ENCODE measurements around the gene DCAF8. TPM values are rescaled to one million over a fixed set of nuclear protein-coding genes. Genes with fewer than 3 reads are reported as not detected.

Gene DCAF8
- total RNA-seq, result 88.4 to 130 TPM (median 93.7 TPM) in 3 replicates
- long read RNA-seq, full-length matches to known transcripts, result 46 of 116 reads
- long read RNA-seq, partial matches to known transcripts, result 9 of 116 reads
- long read RNA-seq, other reads (novel, unspliced or antisense), result 61 of 116 reads

- peaks cover 2% of the 10 kb centered on the region for H3K27me3 Mint-ChIP-seq (ENCODE audit: low read depth)
- peak; percentile 27 for TF ChIP-seq CTCF (IDR thresholded peaks at IDR 0.05)
Measured at GRCh38 chr1:160261893-160262794, at the start of gene DCAF8. DCAF8 (minus strand) TSS chr1:160262549; CDS start chr1:160244008, 18,541 bp downstream.

GRCh38 chr1:160309571-160309970, 47.2 kb upstream of the DCAF8 start:
- H3K27ac Mint-ChIP-seq (ENCODE audit: unreplicated experiment), result peak overlapping the region; percentile 83
- H3K36me3 Mint-ChIP-seq (ENCODE audit: low read depth), result peaks cover 61% of the 10 kb centered on the region
- no peak overlapping the region for H3K4me3 Mint-ChIP-seq (ENCODE audit: unreplicated experiment)
- H3K9me3 Mint-ChIP-seq (ENCODE audit: low read depth), result no peaks in the 10 kb centered on the region
- no peaks in the 10 kb centered on the region for H3K27me3 Mint-ChIP-seq (ENCODE audit: low read depth)
- no peak for TF ChIP-seq CTCF (IDR thresholded peaks at IDR 0.05)
- DNase-seq (ENCODE audit: low spot score), result no peak
- H3K4me1 Mint-ChIP-seq (ENCODE audit: low read depth), result peaks cover 8% of the 10 kb centered on the region

More at GRCh38 chr1:160261893-160262794, at the start of gene DCAF8:
- H3K4me3 Mint-ChIP-seq (ENCODE audit: unreplicated experiment), result peak within 1 kb of the TSS; percentile 97
- H3K36me3 Mint-ChIP-seq (ENCODE audit: low read depth), result no peaks in the 10 kb centered on the region
- peaks cover 53% of the 10 kb centered on the region for H3K4me1 Mint-ChIP-seq (ENCODE audit: low read depth)
- DNase-seq (ENCODE audit: low spot score), result peak; percentile 99
- H3K9me3 Mint-ChIP-seq (ENCODE audit: low read depth), result no peaks in the 10 kb centered on the region
- peak within 1 kb of the TSS; percentile 95 for H3K27ac Mint-ChIP-seq (ENCODE audit: unreplicated experiment)

- no peak overlapping the region for H3K4me3 Mint-ChIP-seq (ENCODE audit: unreplicated experiment)
- TF ChIP-seq CTCF (IDR thresholded peaks at IDR 0.05), result no peak
- H3K27ac Mint-ChIP-seq (ENCODE audit: unreplicated experiment), result peak overlapping the region; percentile 83
- DNase-seq (ENCODE audit: low spot score), result no peak
- H3K36me3 Mint-ChIP-seq (ENCODE audit: low read depth), result peaks cover 60% of the 10 kb centered on the region
- H3K9me3 Mint-ChIP-seq (ENCODE audit: low read depth), result no peaks in the 10 kb centered on the region
- H3K4me1 Mint-ChIP-seq (ENCODE audit: low read depth), result peaks cover 8% of the 10 kb centered on the region
- no peaks in the 10 kb centered on the region for H3K27me3 Mint-ChIP-seq (ENCODE audit: low read depth)
Measured at GRCh38 chr1:160309185-160309557, 46.8 kb upstream of the DCAF8 start.

- TF ChIP-seq CTCF (IDR thresholded peaks at IDR 0.05), result no peak
- Mint-ChIP-seq H3K9me3 (ENCODE audit: low read depth) (no peaks in the 10 kb centered on the region), H3K27ac (ENCODE audit: unreplicated experiment) (peak overlapping the region; percentile 72), H3K4me3 (ENCODE audit: unreplicated experiment) (no peak overlapping the region), H3K27me3 (ENCODE audit: low read depth) (no peaks in the 10 kb centered on the region), H3K36me3 (ENCODE audit: low read depth) (peaks cover 58% of the 10 kb centered on the region), H3K4me1 (ENCODE audit: low read depth) (peaks cover 8% of the 10 kb centered on the region)
- DNase-seq (ENCODE audit: low spot score), result no peak
Measured at GRCh38 chr1:160308451-160309184, 46.3 kb upstream of the DCAF8 start.
